Subcutaneous abdominal adipose tissue (tissue), 5 donors: Measurements from ENCODE around the gene SYT1.

ENCODE experiments used
- H3K27ac ChIP-seq: one replicate; pipeline ENCODE4 v1.7.0; 2013; ENCODE audit warnings: low read depth, mild to moderate bottlenecking, inconsistent platforms, low read length, moderate library complexity
- H3K27me3 ChIP-seq, 5 donors: one replicate each; pipeline ENCODE4 v1.7.0; 2013; ENCODE audit warnings: low read length in 5 of 5, inconsistent platforms in 1 of 5; ENCODE audit not compliant: control insufficient read depth in 5 of 5, insufficient read depth in 4 of 5
- H3K36me3 ChIP-seq, 5 donors: one replicate each; pipeline ENCODE4 v1.7.0; 2013; ENCODE audit warnings: low read length in 5 of 5; ENCODE audit not compliant: control insufficient read depth in 5 of 5, insufficient read depth in 5 of 5
- H3K4me1 ChIP-seq, 5 donors: one replicate each; pipeline ENCODE4 v1.7.0; 2013; ENCODE audit warnings: low read length in 5 of 5, mild to moderate bottlenecking in 3 of 5, moderate library complexity in 1 of 5; ENCODE audit not compliant: control insufficient read depth in 5 of 5, insufficient read depth in 5 of 5
- H3K4me3 ChIP-seq, 5 donors: one replicate each; pipeline ENCODE4 v1.7.0; 2013; ENCODE audit warnings: low read length in 5 of 5, low read depth in 1 of 5
- H3K9ac ChIP-seq, 5 donors: one replicate each; pipeline ENCODE4 v1.7.0; 2013; ENCODE audit warnings: low read length in 5 of 5, mild to moderate bottlenecking in 4 of 5, moderate library complexity in 3 of 5
- H3K9me3 ChIP-seq, 5 donors: one replicate each; pipeline ENCODE4 v1.7.0; 2013; ENCODE audit warnings: low read length in 5 of 5; ENCODE audit not compliant: control insufficient read depth in 5 of 5
- donor health status: healthy.
- donor health status: healthy.
- donor health status: healthy.
- donor health status: healthy.
- donor health status: healthy.

Gene SYT1

DNA sequence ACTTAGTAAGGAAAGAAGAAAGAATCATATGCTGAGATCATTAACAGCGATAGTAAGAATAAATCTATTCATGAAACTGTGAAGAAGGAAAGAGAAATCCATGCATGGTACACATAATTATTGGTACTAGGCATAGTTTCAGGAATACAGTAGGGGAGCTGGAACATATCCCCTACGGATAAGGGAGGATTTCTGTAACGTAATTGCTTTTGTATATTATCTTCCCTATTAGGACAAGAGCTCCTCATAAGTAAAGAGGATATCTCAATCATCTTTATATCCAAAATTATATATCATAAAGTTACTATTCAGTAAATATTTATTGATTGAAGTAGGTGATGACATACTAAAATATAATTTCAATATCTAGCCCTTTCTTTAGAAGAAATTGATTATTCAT is 22.9 kb downstream of the SYT1 start:
- Histone ChIP-seq H3K4me1 (no peaks in the 10 kb centered on the region), H3K27me3 (no peaks in the 10 kb centered on the region), H3K4me3 (no peak overlapping the region), H3K9me3 (no peaks in the 10 kb centered on the region), H3K27ac (no peak overlapping the region), H3K9ac (no peak overlapping the region), H3K36me3 (no peaks in the 10 kb centered on the region)

DNA sequence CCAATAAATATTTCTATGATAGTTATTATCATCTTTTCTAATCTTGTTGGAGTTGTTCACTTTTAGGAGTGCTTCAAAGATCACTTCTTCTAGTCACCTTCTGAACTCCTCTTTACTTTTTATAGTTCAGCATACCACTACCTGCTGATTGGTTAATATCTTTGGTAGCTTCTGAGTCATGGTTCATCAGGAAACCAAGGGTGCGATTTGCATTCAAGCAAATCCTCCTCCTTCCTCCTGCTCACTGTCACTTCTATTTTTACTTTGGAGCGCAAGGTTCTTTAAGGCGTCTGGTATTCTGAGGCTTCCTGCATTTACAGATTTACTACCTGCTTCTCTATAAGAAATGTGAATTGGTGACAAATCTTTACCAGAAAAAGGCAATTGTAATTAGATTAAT is 24.0 kb downstream of the SYT1 start:
- Histone ChIP-seq H3K27me3 (no peaks in the 10 kb centered on the region), H3K4me3 (no peak overlapping the region)

DNA sequence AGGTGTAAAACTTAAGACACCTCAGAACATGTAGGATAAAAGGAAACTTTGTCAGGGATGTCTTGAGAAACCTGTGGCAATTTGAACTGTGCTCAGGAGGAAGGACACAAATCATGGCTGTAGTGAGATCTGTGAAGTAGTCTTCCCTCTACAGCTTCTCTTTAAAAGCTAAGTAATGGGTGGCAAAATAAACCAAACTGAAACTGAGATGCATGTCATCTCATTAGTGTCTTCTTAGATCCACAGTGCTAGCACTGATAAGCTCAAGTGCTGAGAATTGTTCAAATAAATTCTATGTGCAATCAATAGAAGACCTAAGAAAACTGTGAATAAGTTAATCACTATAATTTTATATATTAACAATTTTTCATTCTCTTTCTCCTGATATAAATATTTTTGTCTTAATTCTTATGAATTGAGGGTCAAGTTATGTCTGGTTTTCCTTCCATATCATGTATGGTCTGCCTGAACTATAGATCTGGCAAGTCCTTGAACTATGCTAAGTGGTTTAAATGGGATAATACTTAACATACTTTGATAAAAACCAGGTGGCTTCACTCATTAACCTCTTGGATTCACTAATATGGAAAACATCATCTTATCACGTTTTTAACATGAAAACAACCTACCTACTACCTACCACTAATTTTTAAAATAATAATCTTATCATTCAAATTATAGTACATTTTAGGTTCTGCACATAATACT is 27.2 kb downstream of the SYT1 start:
- Histone ChIP-seq H3K4me1 (no peaks in the 10 kb centered on the region), H3K27ac (no peak overlapping the region), H3K36me3 (no peaks in the 10 kb centered on the region), H3K27me3 (no peaks in the 10 kb centered on the region), H3K9ac (no peak overlapping the region), H3K9me3 (no peaks in the 10 kb centered on the region), H3K4me3 (no peak overlapping the region)

More for the DNA sequence above, 24.0 kb downstream of the SYT1 start:
- H3K27ac ChIP-seq = no peak overlapping the region
- no peaks in the 10 kb centered on the region for H3K4me1 ChIP-seq
- no peaks in the 10 kb centered on the region for H3K36me3 ChIP-seq
- H3K9ac ChIP-seq = no peak overlapping the region
- no peaks in the 10 kb centered on the region for H3K9me3 ChIP-seq

DNA sequence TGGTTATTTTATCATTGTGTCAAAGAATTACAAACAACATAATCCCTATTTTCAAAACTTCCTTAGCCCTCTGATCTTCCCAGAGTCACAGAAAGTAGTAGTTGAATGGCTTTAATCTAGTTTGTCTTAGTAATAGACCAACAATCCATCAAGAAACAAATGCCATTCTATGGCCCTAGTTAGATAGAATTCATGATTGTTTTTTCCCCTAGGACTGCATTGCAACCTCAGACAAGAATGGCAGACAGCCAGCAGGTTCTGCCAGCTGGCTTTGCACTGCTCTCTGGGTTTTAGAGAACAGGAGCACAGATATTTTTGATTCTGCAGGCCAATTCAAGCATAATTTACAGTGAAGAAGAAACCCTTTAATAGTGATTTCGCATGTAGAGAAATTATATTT is 33.8 kb downstream of the SYT1 start:
- Histone ChIP-seq H3K4me1 (peaks cover 0 to 12% (median 0%) of the 10 kb centered on the region in 5 donors), H3K27ac (no peak overlapping the region), H3K36me3 (no peaks in the 10 kb centered on the region), H3K9me3 (no peaks in the 10 kb centered on the region), H3K27me3 (no peaks in the 10 kb centered on the region), H3K4me3 (no peak overlapping the region), H3K9ac (no peak overlapping the region)

DNA sequence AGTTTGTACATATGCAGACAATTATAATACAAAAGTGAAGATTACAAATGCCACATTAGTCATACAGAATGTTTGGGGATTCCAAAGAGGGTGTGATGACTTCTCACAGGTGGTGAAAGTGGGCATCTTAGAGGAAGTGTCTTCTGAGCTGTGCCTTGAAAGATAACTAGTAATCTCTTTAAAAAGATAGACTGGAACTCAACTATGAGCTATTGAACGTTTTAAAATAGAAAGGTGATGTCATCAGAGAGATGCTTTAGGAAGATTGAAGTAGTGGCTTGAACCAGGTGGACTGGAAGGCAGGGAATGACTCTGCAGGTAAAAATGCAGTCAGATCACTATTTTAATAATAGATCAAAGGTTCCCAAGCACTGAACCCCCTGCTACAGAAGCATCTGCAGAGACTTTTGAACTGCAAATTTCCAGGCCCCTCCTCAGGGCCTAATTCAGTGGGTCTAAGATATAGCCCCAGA is 50.3 kb downstream of the SYT1 start:
- Histone ChIP-seq H3K4me3 (no peak overlapping the region), H3K9ac (no peak overlapping the region), H3K27ac (no peak overlapping the region), H3K36me3 (no peaks in the 10 kb centered on the region), H3K9me3 (no peaks in the 10 kb centered on the region), H3K27me3 (no peaks in the 10 kb centered on the region), H3K4me1 (peaks cover 0 to 5% (median 0%) of the 10 kb centered on the region in 5 donors)

DNA sequence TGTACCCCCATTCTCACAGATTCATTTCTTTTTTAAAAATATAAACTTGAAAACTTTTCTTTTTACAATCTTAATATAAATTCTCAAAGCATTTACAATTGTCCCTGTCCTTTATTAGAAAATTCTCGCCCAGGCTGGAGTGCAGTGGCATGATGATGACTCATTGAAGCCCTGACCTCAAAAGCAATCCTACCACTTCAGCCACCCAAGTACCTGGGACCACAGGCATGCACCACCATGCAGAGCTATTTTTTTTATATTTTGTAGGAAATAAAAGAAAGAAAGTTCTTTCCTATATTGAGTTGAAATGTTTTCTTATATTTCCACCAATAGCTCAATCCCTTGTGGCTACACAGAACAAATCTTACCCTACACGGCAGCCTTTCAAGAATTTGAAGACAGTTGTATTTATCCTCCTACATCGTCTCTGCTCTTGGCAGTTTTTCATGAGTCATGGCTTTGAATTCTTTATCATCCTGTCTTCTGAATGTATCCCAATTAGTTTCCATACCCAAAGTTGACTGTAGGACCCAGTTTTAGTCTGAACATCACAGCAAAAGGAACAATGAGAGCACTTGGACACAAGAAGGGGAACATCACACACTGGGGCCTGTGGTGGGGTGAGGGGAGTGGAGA is 52.4 kb downstream of the SYT1 start:
- peaks cover 0 to 5% (median 0%) of the 10 kb centered on the region in 5 donors for H3K4me1 ChIP-seq
- no peaks in the 10 kb centered on the region for H3K36me3 ChIP-seq
- H3K9ac ChIP-seq = no peak overlapping the region
- no peak overlapping the region for H3K4me3 ChIP-seq
- H3K9me3 ChIP-seq = no peaks in the 10 kb centered on the region
- H3K27me3 ChIP-seq = no peaks in the 10 kb centered on the region
- no peak overlapping the region for H3K27ac ChIP-seq

DNA sequence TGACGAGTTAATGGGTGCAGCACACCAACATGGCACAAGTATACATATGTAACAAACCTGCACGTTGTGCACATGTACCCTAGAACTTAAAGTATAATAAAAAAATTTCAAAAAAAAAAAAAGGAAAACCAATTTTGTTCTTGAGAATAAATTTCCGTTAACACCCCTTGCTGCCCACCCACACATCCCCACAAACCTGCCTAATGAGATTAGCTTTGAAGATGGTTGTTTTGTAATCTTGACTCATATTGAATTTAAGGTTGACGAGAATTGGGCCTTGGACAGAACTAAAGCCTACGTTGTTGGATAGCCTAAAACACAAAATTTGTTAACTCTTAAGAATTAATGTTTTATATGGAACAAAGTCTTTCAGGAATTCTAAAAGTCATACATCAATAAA is 52.9 kb downstream of the SYT1 start:
- Histone ChIP-seq H3K9ac (no peak overlapping the region), H3K27ac (no peak overlapping the region)

DNA sequence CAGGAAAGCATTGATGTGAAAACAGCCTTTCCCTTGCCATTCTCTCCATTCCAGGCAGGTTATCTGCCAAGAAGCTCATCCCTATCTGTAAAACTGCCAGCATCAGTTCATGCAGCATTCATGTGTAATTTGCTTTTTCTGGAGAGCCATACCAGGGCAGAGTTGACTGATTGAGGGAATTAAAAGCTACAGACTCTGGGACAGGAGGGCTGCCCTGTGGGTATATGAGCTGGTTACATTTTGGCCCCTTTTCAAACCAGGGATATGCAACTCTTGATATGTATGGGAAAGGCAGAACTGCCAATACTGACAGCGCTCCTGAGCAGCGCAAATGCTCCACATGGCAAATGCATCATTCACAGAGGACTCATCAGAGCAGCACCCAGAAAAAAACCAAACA is 53.7 kb downstream of the SYT1 start:
- no peak overlapping the region for H3K27ac ChIP-seq
- peaks cover 0 to 5% (median 0%) of the 10 kb centered on the region in 5 donors for H3K4me1 ChIP-seq
- no peak overlapping the region for H3K4me3 ChIP-seq
- no peak overlapping the region for H3K9ac ChIP-seq
- H3K9me3 ChIP-seq = no peaks in the 10 kb centered on the region
- no peaks in the 10 kb centered on the region for H3K36me3 ChIP-seq
- no peaks in the 10 kb centered on the region for H3K27me3 ChIP-seq

More for the DNA sequence above, 52.9 kb downstream of the SYT1 start:
- peaks cover 0 to 5% (median 0%) of the 10 kb centered on the region in 5 donors for H3K4me1 ChIP-seq
- no peak overlapping the region for H3K4me3 ChIP-seq
- H3K36me3 ChIP-seq = no peaks in the 10 kb centered on the region
- no peaks in the 10 kb centered on the region for H3K9me3 ChIP-seq
- H3K27me3 ChIP-seq = no peaks in the 10 kb centered on the region

DNA sequence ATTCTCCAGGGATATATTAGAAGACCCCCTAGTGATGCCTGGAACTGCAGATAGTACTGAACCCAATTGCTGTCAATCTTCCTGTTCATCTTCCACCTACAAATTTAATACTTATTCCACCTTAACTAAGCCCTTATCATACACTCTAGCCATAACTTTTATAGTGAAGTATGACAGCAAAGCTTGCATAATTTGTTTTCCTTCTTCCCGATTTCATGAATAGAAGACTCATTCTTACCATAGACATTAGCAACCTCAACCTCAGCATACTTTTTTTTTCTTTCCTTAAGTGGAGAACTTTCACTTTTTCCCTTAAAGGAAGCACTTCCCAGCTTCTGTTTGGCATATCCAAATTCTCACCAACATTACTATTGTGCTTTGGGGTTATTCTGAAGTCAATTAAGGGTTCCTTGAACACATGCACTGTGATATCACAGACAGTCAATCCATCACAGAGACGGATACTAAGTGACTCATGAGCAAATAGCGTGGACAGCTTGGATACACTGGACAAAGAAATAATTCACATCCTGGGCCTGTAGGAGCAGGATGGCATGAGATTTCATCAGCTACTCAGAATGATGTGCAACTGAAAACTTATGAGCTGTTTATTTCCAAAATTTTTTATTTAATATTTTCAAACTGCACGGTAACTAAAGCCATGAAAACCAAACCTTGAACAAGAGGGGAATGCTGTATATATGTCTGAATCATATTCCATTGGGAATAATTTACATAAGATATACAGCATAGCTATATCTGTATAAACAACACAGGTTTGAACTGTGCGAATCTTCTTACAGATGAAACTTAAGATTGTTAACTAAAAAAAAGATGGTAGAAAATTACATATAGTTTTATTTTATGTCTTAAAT is 63.9 kb downstream of the SYT1 start:
- Histone ChIP-seq H3K27me3 (no peaks in the 10 kb centered on the region), H3K27ac (no peak overlapping the region), H3K9me3 (no peaks in the 10 kb centered on the region), H3K36me3 (no peaks in the 10 kb centered on the region), H3K4me1 (no peaks in the 10 kb centered on the region), H3K4me3 (no peak overlapping the region), H3K9ac (no peak overlapping the region)

DNA sequence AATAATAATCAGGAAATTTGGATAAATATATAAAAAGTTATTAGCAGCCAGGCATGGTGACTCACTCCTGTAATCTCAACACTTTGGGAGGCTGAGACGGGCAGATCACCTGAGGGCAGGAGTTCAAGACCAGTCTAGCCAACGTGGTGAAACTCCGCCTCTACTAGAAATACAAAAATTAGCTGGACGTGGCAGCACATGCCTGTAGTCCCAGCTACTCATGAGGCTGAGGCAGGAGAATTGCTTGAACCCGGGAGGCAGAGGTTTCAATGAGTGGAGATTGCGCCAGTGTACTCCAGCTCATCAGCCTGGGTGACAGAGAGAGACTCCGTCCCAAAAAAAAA is 64.5 kb downstream of the SYT1 start:
- Histone ChIP-seq H3K9me3 (no peaks in the 10 kb centered on the region), H3K4me3 (no peak overlapping the region), H3K27ac (no peak overlapping the region), H3K36me3 (no peaks in the 10 kb centered on the region), H3K27me3 (no peaks in the 10 kb centered on the region), H3K9ac (no peak overlapping the region), H3K4me1 (no peaks in the 10 kb centered on the region)
